BE2C (cell line): Measurements from ENCODE around the gene DXO.

Experiments
- DNase-seq: peaks from one replicate; pipeline ENCODE4 v3.0.0-alpha.2; 2020
- H3K27me3 ChIP-seq: fragments of 250-450 bp; sonication (Bioruptor Pico); 2 replicates; pipeline ENCODE4 v1.5.1; 2020; ENCODE audit warnings: mild to moderate bottlenecking
- H3K36me3 ChIP-seq: fragments of 250-450 bp; sonication (Bioruptor Pico); 2 replicates; pipeline ENCODE4 v1.5.1; 2020; ENCODE audit warnings: mild to moderate bottlenecking
- H3K4me1 ChIP-seq: fragments of 250-450 bp; sonication (Bioruptor Pico); 2 replicates; pipeline ENCODE4 v1.5.1; 2020
- H3K4me3 ChIP-seq: 2 replicates; pipeline ENCODE4 v1.5.1; 2011; ENCODE audit warnings: low read depth, low read length
- H3K9me3 ChIP-seq: fragments of 250-450 bp; sonication (Bioruptor Pico); 2 replicates; pipeline ENCODE4 v1.5.1; 2020
- TF ChIP-seq, protein P1 (sequence below): IDR thresholded peaks from 2 replicates; pipeline ENCODE4 v1.5.1; 2012; ENCODE audit warnings: mild to moderate bottlenecking, low read depth, low read length

DXO gene

DNA sequence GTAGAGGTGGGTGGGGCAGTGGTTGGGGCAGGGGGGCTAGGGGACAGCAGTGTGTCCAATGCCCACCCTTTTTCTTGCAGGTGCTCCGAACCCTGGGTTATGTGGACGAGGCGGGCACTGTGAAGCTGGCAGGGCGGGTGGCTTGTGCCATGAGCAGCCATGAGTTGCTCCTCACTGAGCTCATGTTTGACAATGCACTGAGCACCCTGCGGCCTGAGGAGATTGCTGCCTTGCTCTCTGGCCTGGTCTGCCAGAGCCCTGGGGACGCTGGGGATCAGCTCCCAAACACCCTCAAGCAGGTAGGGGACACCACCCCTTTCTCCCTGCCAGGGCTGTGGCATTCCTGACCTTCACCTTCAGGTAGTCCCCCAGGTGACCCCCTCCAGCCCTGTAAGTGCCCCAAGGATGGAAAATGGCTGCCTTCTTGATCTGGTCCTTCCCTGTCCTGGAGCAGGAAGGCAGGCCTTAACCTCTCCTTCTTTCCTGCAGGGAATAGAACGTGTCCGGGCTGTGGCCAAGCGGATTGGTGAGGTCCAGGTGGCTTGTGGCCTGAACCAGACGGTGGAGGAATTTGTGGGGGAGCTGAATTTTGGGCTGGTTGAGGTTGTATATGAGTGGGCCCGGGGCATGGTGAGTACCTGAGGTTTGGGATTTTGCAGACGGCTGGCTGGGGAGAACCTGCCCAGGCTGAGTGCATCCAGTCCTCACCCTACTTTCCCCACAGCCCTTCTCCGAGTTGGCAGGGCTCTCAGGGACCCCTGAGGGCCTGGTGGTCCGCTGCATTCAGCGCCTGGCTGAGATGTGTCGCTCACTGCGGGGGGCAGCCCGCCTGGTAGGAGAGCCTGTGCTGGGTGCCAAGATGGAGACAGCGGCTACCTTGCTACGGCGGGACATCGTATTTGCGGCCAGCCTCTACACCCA is 2.9 kb downstream of the DXO start:
- TF ChIP-seq, protein P1, sequence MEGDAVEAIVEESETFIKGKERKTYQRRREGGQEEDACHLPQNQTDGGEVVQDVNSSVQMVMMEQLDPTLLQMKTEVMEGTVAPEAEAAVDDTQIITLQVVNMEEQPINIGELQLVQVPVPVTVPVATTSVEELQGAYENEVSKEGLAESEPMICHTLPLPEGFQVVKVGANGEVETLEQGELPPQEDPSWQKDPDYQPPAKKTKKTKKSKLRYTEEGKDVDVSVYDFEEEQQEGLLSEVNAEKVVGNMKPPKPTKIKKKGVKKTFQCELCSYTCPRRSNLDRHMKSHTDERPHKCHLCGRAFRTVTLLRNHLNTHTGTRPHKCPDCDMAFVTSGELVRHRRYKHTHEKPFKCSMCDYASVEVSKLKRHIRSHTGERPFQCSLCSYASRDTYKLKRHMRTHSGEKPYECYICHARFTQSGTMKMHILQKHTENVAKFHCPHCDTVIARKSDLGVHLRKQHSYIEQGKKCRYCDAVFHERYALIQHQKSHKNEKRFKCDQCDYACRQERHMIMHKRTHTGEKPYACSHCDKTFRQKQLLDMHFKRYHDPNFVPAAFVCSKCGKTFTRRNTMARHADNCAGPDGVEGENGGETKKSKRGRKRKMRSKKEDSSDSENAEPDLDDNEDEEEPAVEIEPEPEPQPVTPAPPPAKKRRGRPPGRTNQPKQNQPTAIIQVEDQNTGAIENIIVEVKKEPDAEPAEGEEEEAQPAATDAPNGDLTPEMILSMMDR, result no peak
- Histone ChIP-seq H3K36me3 (peaks cover 42% of the 10 kb centered on the region), H3K4me1 (no peaks in the 10 kb centered on the region), H3K4me3 (no peak overlapping the region), H3K9me3 (no peaks in the 10 kb centered on the region), H3K27me3 (no peaks in the 10 kb centered on the region)
- DNase-seq, result no peak

DNA sequence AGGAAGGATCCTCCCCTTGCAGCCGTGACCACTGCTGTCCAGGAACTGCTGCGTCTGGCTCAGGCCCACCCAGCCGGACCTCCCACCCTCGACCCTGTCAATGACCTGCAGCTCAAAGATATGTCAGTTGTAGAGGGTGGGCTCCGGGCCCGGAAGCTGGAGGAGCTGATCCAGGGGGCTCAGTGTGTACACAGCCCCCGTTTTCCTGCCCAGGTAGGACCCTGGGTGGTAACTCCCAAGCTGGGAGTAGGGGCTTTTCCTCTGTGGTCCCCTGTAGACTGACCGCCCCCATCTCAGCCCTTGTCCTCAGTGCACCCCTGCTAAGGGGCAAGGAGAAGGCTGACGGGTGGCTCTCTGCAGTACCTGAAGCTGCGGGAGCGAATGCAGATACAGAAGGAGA is 3.6 kb downstream of the DXO start:
- no peaks in the 10 kb centered on the region for H3K27me3 ChIP-seq
- H3K36me3 ChIP-seq, result peaks cover 49% of the 10 kb centered on the region
- no peak overlapping the region for H3K4me3 ChIP-seq
- H3K9me3 ChIP-seq, result no peaks in the 10 kb centered on the region
- no peak for DNase-seq
- TF ChIP-seq, protein P1, result no peak
- no peaks in the 10 kb centered on the region for H3K4me1 ChIP-seq

DNA sequence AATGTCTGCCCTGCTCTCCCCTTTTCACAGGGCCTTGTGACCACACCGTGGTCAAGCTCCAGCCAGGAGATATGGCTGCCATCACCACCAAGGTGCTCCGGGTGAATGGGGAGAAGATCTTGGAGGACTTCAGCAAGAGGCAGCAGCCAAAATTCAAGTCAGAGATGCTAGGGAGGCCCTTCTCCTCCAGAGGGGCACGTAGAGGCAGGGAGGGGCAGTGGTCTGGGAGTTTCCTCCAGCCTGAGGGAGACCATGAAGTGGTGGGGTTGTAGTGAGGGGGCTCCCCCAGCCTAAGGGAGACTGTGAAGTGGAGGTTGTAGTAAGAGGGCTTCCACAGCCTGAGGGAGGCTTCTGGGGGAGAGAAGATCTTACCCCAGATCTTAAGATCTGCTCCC is 4.0 kb downstream of the DXO start:
- Histone ChIP-seq H3K27me3 (no peaks in the 10 kb centered on the region), H3K4me1 (no peaks in the 10 kb centered on the region), H3K36me3 (peaks cover 49% of the 10 kb centered on the region), H3K9me3 (no peaks in the 10 kb centered on the region), H3K4me3 (no peak overlapping the region)
- no peak for DNase-seq
- TF ChIP-seq, protein P1, result no peak

DNA sequence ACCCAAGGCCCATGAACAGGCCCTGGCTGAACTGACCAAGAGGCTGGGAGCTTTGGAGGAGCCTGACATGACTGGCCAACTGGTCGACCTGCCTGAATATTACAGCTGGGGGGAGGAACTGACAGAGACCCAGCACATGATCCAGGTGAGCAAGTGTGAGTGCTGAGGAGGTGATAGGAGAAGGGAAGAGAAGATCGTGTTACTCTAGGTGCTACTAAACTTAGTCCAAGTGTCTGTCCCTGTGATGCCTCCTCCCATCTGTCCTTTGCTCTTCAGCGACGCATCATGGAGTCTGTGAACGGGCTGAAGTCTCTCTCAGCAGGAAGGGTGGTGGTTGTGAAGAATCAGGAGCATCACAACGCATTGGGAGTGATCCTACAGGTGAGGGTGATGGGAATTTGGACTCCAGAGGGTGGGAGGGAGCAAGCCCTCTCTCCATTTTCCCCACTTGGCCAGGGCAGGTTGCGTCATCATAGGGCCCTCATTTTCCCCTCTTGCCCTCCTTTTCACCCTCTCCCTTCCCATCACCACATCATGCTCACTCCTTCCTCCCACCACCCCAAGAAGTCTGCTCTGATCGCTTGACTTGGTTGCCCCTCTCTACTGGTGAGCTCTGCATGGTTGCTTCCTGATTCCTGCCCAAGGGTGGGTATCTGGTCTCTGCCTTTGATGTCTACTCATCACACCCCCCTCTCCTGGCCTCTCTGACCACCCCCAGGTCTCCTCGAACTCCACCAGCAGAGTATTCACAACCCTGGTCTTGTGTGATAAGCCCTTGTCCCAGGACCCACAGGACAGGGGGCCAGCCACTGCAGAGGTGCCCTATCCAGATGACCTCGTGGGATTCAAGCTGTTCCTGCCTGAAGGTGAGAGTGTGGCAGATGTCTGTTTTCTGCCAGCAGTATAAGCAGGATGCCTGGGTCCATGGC is 4.7 kb downstream of the DXO start:
- no peak for DNase-seq
- Histone ChIP-seq H3K4me3 (no peak overlapping the region), H3K27me3 (no peaks in the 10 kb centered on the region), H3K36me3 (peaks cover 49% of the 10 kb centered on the region), H3K4me1 (no peaks in the 10 kb centered on the region), H3K9me3 (no peaks in the 10 kb centered on the region)
- TF ChIP-seq, protein P1, result no peak

DNA sequence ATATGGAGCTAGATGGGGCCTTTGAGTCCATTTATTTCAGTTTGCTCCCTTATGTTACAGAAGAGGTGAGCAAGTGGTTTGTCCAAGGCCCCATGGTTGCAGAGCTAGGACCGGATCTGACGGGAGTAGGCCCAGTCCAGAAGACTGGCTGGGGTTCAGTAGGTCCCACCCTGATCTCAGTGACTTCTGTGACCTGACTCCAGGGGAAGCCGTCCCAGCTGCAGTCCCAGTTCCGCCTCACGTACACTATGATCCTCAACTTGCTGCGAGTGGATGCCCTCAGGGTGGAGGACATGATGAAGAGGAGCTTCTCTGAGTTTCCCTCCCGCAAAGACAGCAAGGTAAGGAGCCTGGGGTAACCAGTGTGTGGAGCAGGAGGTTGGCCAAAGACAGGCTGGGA is 5.4 kb downstream of the DXO start:
- TF ChIP-seq, protein P1, result no peak
- H3K27me3 ChIP-seq, result no peaks in the 10 kb centered on the region
- no peaks in the 10 kb centered on the region for H3K9me3 ChIP-seq
- DNase-seq, result no peak
- no peaks in the 10 kb centered on the region for H3K4me1 ChIP-seq
- no peak overlapping the region for H3K4me3 ChIP-seq
- peaks cover 51% of the 10 kb centered on the region for H3K36me3 ChIP-seq
